ENCODE data around the gene FOXK2. TPM values are rescaled to one million over a fixed set of nuclear protein-coding genes. Genes with fewer than 3 reads are reported as not detected.

Gene FOXK2
- total and polyA plus RNA-seq, 2 of the 8 experiments (the other 6 are each of a cell fraction or from before 2014, with no cell fraction given): 34.7 to 64.9 TPM

- WGBS, 2 experiments (ENCODE audit: extremely low coverage in 1 of 2, insufficient coverage in 1 of 2, insufficient read length in 1 of 2, insufficient replicate concordance in 2 of 2, low coverage in 1 of 2, low lambda C conversion rate in 2 of 2, missing lambda C conversion rate in 1 of 2): 96% methylated on average over 13 of the region's 13 CpGs; no CpG with 5 or more reads in 1 of the 2 experiments
- CTCF ChIA-PET (ENCODE audit: partially characterized antibody): interaction anchor here (1.0 to 3.7 kb wide), 7 partner anchors 10 to 61 kb away, joined by 3 to 20 read pairs (median 5); no protein-coding TSS in a partner anchor
- TF ChIP-seq JUN (IDR thresholded peaks at IDR 0.05; ENCODE audit: low read depth, low read length) (no peak), KDM4A (IDR thresholded peaks at IDR 0.05; ENCODE audit: low read depth, low read length, severe bottlenecking) (no peak), NRF1 (IDR thresholded peaks at IDR 0.05; ENCODE audit: low read depth, low read length) (no peak), RXRA (IDR thresholded peaks at IDR 0.05; ENCODE audit: insufficient read depth, low read depth, low read length) (no peak), ZNF274 (IDR thresholded peaks at IDR 0.05; ENCODE audit: borderline replicate concordance, extremely low read depth, low read length) (no peak), RBBP5 (IDR thresholded peaks at IDR 0.05; ENCODE audit: borderline replicate concordance, low read depth, low read length) (no peak), TAF1 (IDR thresholded peaks at IDR 0.05; ENCODE audit: low read depth, low read length) (no peak), EGR1 (IDR thresholded peaks at IDR 0.05; ENCODE audit: borderline replicate concordance, low read depth, low read length) (no peak), SRF (IDR thresholded peaks at IDR 0.05; ENCODE audit: low read depth, low read length) (no peak), ASH2L (IDR thresholded peaks at IDR 0.05; ENCODE audit: low read length) (no peak)
- TF ChIP-seq, protein P1, sequence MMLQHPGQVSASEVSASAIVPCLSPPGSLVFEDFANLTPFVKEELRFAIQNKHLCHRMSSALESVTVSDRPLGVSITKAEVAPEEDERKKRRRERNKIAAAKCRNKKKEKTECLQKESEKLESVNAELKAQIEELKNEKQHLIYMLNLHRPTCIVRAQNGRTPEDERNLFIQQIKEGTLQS (IDR thresholded peaks at IDR 0.05; ENCODE audit: insufficient read depth, low read depth, low read length): no peak
- TF ChIP-seq, protein P2, sequence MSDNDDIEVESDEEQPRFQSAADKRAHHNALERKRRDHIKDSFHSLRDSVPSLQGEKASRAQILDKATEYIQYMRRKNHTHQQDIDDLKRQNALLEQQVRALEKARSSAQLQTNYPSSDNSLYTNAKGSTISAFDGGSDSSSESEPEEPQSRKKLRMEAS (IDR thresholded peaks at IDR 0.05): no peak
These were observed 26.8 kb upstream of the FOXK2 start for GRCh38 chr17:82492643-82493225.

More at GRCh38 chr17:82492643-82493225, 26.8 kb upstream of the FOXK2 start:
- peaks cover 0 to 1% of the 10 kb centered on the region in 2 experiments for H4K20me1 ChIP-seq (replicated peaks in 1 of 2; ENCODE audit: control insufficient read depth in 1 of 2, insufficient read depth in 2 of 2, low read length in 2 of 2)
- POLR2A ChIA-PET (ENCODE audit: partially characterized antibody): interaction anchor here (2.1 kb wide), 1 partner anchor 12 kb away, joined by 7 read pairs; no protein-coding TSS in a partner anchor
- H2BK15ac ChIP-seq (ENCODE audit: low read length): no peak overlapping the region
- H3K9me3 ChIP-seq (ENCODE audit: insufficient read depth in 2 of 2, low read depth in 1 of 2, low read length in 1 of 2): no peaks in the 10 kb centered on the region
- H3K4ac ChIP-seq (replicated peaks; ENCODE audit: insufficient read length, low read depth, low read length): no peak overlapping the region
- H3K36me3 ChIP-seq (ENCODE audit: control insufficient read depth in 2 of 4, insufficient read depth in 4 of 4, low read length in 3 of 4): peaks cover 0 to 6% (median 4%) of the 10 kb centered on the region in 4 experiments; a peak in 3 of 8 replicates
- H3K56ac ChIP-seq (replicated peaks; ENCODE audit: insufficient read length, low read depth, low read length): no peak overlapping the region
- peaks cover 0 to 19% (median 9%) of the 10 kb centered on the region in 4 experiments; a peak in 6 of 7 replicates for H3K4me1 ChIP-seq (replicated peaks in 1 of 4; ENCODE audit: control insufficient read depth in 3 of 4, insufficient read depth in 4 of 4, low read length in 3 of 4)
- H2BK5ac ChIP-seq (ENCODE audit: low read depth, low read length): no peak overlapping the region
- H3K27me3 ChIP-seq (replicated peaks in 1 of 4; ENCODE audit: control insufficient read depth in 3 of 4, extremely low read depth in 1 of 4, insufficient read depth in 3 of 4, low read length in 3 of 4): peaks cover 2 to 19% (median 12%) of the 10 kb centered on the region in 4 experiments; a peak in 6 of 7 replicates
- DNase-seq (ENCODE audit: low read depth in 1 of 2, low spot score in 2 of 2): no peak
- no peak overlapping the region for H3K4me3 ChIP-seq (ENCODE audit: extremely low read depth in 1 of 4, insufficient read depth in 2 of 4, low read depth in 3 of 4, low read length in 4 of 4)
- no peak for FAIRE-seq
- H3K4me2 ChIP-seq (ENCODE audit: insufficient read depth in 1 of 2, low read depth in 2 of 2, low read length in 2 of 2): no peak overlapping the region
- no peak overlapping the region for H4K8ac ChIP-seq (ENCODE audit: extremely low read depth, insufficient read depth, low read length)
- H3K14ac ChIP-seq (ENCODE audit: insufficient read length): no peak overlapping the region
- no peak overlapping the region for H2AK5ac ChIP-seq (ENCODE audit: low read depth, low read length)
- H2AFZ ChIP-seq (ENCODE audit: low read length): no peak overlapping the region
- H3K18ac ChIP-seq (ENCODE audit: extremely low read depth, low read length): no peak overlapping the region
- H2BK120ac ChIP-seq (replicated peaks; ENCODE audit: low read depth, low read length): no peak overlapping the region
- H4K91ac ChIP-seq (replicated peaks; ENCODE audit: insufficient read length, low read length): no peak overlapping the region
- H3K23ac ChIP-seq (ENCODE audit: insufficient read length): no peak overlapping the region
- no peak overlapping the region for H2BK12ac ChIP-seq (ENCODE audit: low read depth, low read length)
- H3K23me2 ChIP-seq (ENCODE audit: low read depth, low read length): peaks cover 8% of the 10 kb centered on the region; the same call in 1 of the 2 replicates
- H4K5ac ChIP-seq (ENCODE audit: insufficient read length, low read depth, low read length): no peak overlapping the region
- 0 out of 2 replicates have a peak overlapping the region, but pooled peaks have one; percentile 34 for H2BK20ac ChIP-seq (ENCODE audit: low read length)
- no peak overlapping the region for H3K27ac ChIP-seq (ENCODE audit: low read depth, low read length)
- H3K79me1 ChIP-seq (ENCODE audit: low read depth, low read length): no peaks in the 10 kb centered on the region
- no peak overlapping the region for H3K9ac ChIP-seq (replicated peaks in 1 of 4; ENCODE audit: extremely low read depth in 1 of 4, low read depth in 3 of 4, low read length in 3 of 4)
- H3K79me2 ChIP-seq (ENCODE audit: control insufficient read depth in 1 of 2, insufficient read depth in 2 of 2, low read length in 2 of 2): no peaks in the 10 kb centered on the region
